ENCODE results near the gene MYBPH.

- TF ChIP-seq, protein P1, sequence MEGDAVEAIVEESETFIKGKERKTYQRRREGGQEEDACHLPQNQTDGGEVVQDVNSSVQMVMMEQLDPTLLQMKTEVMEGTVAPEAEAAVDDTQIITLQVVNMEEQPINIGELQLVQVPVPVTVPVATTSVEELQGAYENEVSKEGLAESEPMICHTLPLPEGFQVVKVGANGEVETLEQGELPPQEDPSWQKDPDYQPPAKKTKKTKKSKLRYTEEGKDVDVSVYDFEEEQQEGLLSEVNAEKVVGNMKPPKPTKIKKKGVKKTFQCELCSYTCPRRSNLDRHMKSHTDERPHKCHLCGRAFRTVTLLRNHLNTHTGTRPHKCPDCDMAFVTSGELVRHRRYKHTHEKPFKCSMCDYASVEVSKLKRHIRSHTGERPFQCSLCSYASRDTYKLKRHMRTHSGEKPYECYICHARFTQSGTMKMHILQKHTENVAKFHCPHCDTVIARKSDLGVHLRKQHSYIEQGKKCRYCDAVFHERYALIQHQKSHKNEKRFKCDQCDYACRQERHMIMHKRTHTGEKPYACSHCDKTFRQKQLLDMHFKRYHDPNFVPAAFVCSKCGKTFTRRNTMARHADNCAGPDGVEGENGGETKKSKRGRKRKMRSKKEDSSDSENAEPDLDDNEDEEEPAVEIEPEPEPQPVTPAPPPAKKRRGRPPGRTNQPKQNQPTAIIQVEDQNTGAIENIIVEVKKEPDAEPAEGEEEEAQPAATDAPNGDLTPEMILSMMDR (IDR thresholded peaks at IDR 0.05): no peak
- TF ChIP-seq POLR2A (IDR thresholded peaks at IDR 0.05) (no peak), EP300 (IDR thresholded peaks at IDR 0.05) (no peak)
Observed at GRCh38 chr1:203146042-203146369, 29.6 kb downstream of the MYBPH start.
